Endothelial cell of umbilical vein (primary cell): ENCODE results near the gene DCAF4L1. TPM values are rescaled to one million over a fixed set of nuclear protein-coding genes. Genes with fewer than 3 reads are reported as not detected.

Experiments
- BruUV-seq: library from RNA; stranded (reverse); fragments of 400-500 nt; replicated peaks from 2 replicates; lab custom pipeline; 2021; lab: Mats Ljungman, UMichigan
- CTCF ChIA-PET: fragments of 300-600, 350-600 bp; sonication (Branson Sonifier 250); formaldehyde crosslinking; loops from one replicate; lab custom pipeline; 2021; ENCODE audit warnings: antibody characterized with exemption, inconsistent platforms; lab: Charles Lee
- POLR2A ChIA-PET: fragments of 300-600, 350-600 bp; sonication (Branson Sonifier 250); formaldehyde crosslinking; loops from one replicate; lab custom pipeline; 2021; ENCODE audit warnings: antibody characterized with exemption, inconsistent platforms; lab: Charles Lee
- DNase-seq: peaks from one replicate; pipeline ENCODE4 v3.0.0-alpha.2; 2011; ENCODE audit warnings: low read depth, low spot score
- FAIRE-seq: peaks from 2 replicates; lab custom pipeline; 2011; peaks lifted over from hg19 to GRCh38; lab: Jason Lieb, UNC
- H2AFZ ChIP-seq: 2 replicates; pipeline ENCODE4 v1.6.0; 2012; ENCODE audit warnings: low read depth, low read length, control low read depth, inconsistent platforms
- H3K27ac ChIP-seq: 2 replicates; pipeline ENCODE4 v1.5.1; 2011; ENCODE audit warnings: low read depth, mild to moderate bottlenecking, control low read depth, low read length, moderate library complexity; ENCODE audit not compliant: insufficient read depth
- H3K27me3 ChIP-seq, 2 experiments: 2 replicates each; pipeline versions ENCODE4 v1.6.0 to v1.6.1; 2011; ENCODE audit warnings: low read length in 2 of 2, mixed read lengths in 1 of 2; ENCODE audit not compliant: control insufficient read depth in 2 of 2, insufficient read depth in 2 of 2
- H3K36me3 ChIP-seq, 2 experiments: 2 replicates in 1 of 2; 3 replicates in 1 of 2; pipeline ENCODE4 v1.5.1; 2011; ENCODE audit warnings: low read length in 2 of 2, mild to moderate bottlenecking in 1 of 2, moderate library complexity in 1 of 2; ENCODE audit not compliant: control insufficient read depth in 2 of 2, insufficient read depth in 2 of 2; ENCODE audit errors: extremely low read depth in 1 of 2
- H3K4me1 ChIP-seq: 3 replicates; pipeline ENCODE4 v1.5.1; 2011; ENCODE audit warnings: mild to moderate bottlenecking, low read length; ENCODE audit not compliant: control insufficient read depth, insufficient read depth; ENCODE audit errors: extremely low read depth
- H3K4me2 ChIP-seq: 2 replicates; pipeline ENCODE4 v1.6.1; 2011; ENCODE audit warnings: low read length, control low read depth, mixed read lengths; ENCODE audit not compliant: insufficient read depth
- H3K4me3 ChIP-seq, 3 experiments: fragments of 200-600 bp in 1 of 3; sonication (generic), shearing (Covaris generic) in 1 of 3; replicated peaks in 1 of 3; 2 replicates each; pipeline ENCODE4 v1.5.1; 2011 to 2016; ENCODE audit warnings: control low read depth in 3 of 3, low read length in 3 of 3, mild to moderate bottlenecking in 2 of 3, inconsistent platforms in 1 of 3, low read depth in 1 of 3, moderate library complexity in 1 of 3; ENCODE audit not compliant: insufficient read depth in 1 of 3
- H3K79me2 ChIP-seq: 2 replicates; pipeline ENCODE4 v1.6.0; 2012; ENCODE audit warnings: low read length, inconsistent platforms; ENCODE audit not compliant: control insufficient read depth, insufficient read depth
- H3K9ac ChIP-seq: replicated peaks from 2 replicates; pipeline ENCODE3; 2011; ENCODE audit warnings: low read length, control low read depth; ENCODE audit not compliant: insufficient read depth; ENCODE audit errors: extremely low read depth
- H3K9me1 ChIP-seq: replicated peaks from 3 replicates; pipeline ENCODE4 v1.6.0; 2011; ENCODE audit warnings: mild to moderate bottlenecking, low read length; ENCODE audit not compliant: control insufficient read depth, insufficient read depth; ENCODE audit errors: extremely low read depth
- H3K9me3 ChIP-seq: replicated peaks from 2 replicates; pipeline ENCODE4 v1.5.1; 2012; ENCODE audit warnings: low read length, inconsistent platforms; ENCODE audit not compliant: control insufficient read depth, insufficient read depth
- H4K20me1 ChIP-seq: replicated peaks from 2 replicates; pipeline ENCODE3; 2011; ENCODE audit warnings: mild to moderate bottlenecking, low read length; ENCODE audit not compliant: control insufficient read depth, insufficient read depth; ENCODE audit errors: extremely low read depth
- EZH2 ChIP-seq: IDR thresholded peaks from 2 replicates; pipeline ENCODE4 v1.6.1; 2012; ENCODE audit warnings: borderline replicate concordance, low read depth, mild to moderate bottlenecking, moderate library complexity, low read length, inconsistent platforms; ENCODE audit not compliant: severe bottlenecking
- FOS ChIP-seq: IDR thresholded peaks from 2 replicates; pipeline ENCODE4 v1.6.1; 2011; ENCODE audit warnings: mild to moderate bottlenecking, low read length, moderate library complexity, borderline replicate concordance; ENCODE audit not compliant: insufficient read depth
- GATA2 ChIP-seq: IDR thresholded peaks from 2 replicates; pipeline ENCODE4 v1.7.0; 2011; ENCODE audit warnings: low read depth, mild to moderate bottlenecking, moderate library complexity, mixed read lengths, low read length; ENCODE audit not compliant: insufficient read length, insufficient read depth
- JUN ChIP-seq: IDR thresholded peaks from 2 replicates; pipeline ENCODE4 v1.6.1; 2011; ENCODE audit warnings: borderline replicate concordance, low read depth; ENCODE audit not compliant: insufficient read length, insufficient read depth
- MYC ChIP-seq: IDR thresholded peaks from one replicate; pipeline ENCODE4 v1.6.1; 2011; ENCODE audit warnings: mild to moderate bottlenecking, low read depth, low read length
- POLR2A ChIP-seq: IDR thresholded peaks from 2 replicates; pipeline ENCODE4 v1.6.1; 2012; ENCODE audit warnings: low read depth, mild to moderate bottlenecking, control low read depth, low read length
- POLR2AphosphoS5 ChIP-seq: IDR thresholded peaks from 2 replicates; pipeline ENCODE4 v1.6.1; 2012; ENCODE audit warnings: low read depth, mild to moderate bottlenecking, control low read depth, low read length, moderate library complexity; ENCODE audit not compliant: insufficient read depth
- dilution Hi-C: fragments of 300-500 bp; cut with MboI; formaldehyde crosslinking; loops from one replicate; pipeline ENCODE4 v1.15.0; 2019; ENCODE audit warnings: low sequenced_read_pairs; ENCODE audit not compliant: extremely low pct_ligation_motif_present
- intact Hi-C: fragments of 100-400 bp; cut with micrococcal nuclease; formaldehyde crosslinking; loops from one replicate; pipeline ENCODE4 v1.10.0; 2022
- polyA plus RNA-seq, 4 experiments: library from polyadenylated mRNA; depleted of rRNA in 3 of 4; stranded (reverse) in 3 of 4; unstranded in 1 of 4; fragments of >200 nt; gene quantifications; 2 replicates each; pipeline versions ENCODE4 v1.2.1 to v1.2.3, GENCODE V29; 2011 to 2012; ENCODE audit warnings: missing spikeins in 1 of 4
- total RNA-seq: library from RNA; stranded (reverse); gene quantifications from 2 replicates; pipeline ENCODE4 v1.2.3, GENCODE V29; 2021
- TF ChIP-seq, protein P1 (sequence below), 2 donors: IDR thresholded peaks; 1 replicate in 1 of 2; 2 replicates in 1 of 2; pipeline ENCODE4 v1.5.1; 2011; ENCODE audit warnings: low read length in 2 of 2, mild to moderate bottlenecking in 2 of 2, moderate library complexity in 2 of 2, control low read depth in 1 of 2, inconsistent platforms in 1 of 2, low read depth in 1 of 2; ENCODE audit not compliant: insufficient read depth in 1 of 2; ENCODE audit errors: extremely low read depth in 1 of 2
- TF ChIP-seq, protein P2 (sequence below): IDR thresholded peaks from 2 replicates; pipeline ENCODE4 v1.6.1; 2011; ENCODE audit not compliant: insufficient read depth, insufficient read length

DCAF4L1 gene
- total and polyA plus RNA-seq, 2 donors (not counting 3 experiments of a cell fraction or from before 2014, with no cell fraction given): 0.06 to 0.15 TPM

DNA sequence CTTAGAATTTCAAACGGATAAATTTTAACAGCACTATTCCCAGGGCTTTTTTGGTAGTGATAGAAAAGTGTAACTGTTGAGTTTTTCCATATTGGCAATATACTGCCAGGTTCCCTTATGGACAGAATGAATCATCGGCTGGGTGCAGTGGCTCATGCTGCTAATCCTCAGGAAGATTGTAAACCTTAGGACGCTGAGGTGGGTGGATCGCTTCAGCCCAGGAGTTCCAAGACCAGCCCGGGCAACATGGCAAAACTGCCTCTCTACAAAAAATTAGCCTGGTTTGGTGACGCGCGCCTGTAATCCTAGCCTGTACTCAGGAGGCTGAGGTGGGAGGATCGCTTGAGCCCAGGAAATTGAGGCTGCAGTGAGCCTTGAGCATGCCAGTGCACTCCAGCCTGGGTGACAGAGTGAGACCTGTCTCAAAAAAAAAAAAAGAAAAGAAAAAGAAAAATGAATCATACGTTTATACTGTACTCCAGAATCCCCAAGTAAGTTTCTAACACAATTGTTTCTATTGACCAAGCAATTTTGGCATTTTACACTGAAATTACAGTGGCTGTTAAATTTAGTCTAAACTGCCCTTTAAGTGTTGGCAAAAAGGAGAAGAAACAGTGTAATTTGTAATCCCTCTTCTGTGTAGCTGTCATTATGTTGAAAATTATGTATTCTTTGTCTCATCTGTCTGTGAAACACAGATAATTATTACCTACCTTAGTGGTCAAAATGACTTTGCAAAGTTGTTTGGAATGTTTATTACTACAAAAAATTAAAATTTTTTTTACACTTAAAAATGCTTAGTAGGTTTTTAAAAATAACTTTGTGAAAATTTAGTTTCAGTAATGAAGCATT lies 10.6 kb downstream of the DCAF4L1 start:
- FAIRE-seq (no peak), DNase-seq (no peak)
- no peaks in the 10 kb centered on the region for H3K27me3 ChIP-seq
- H3K9me1 ChIP-seq: no peaks in the 10 kb centered on the region
- H2AFZ ChIP-seq: no peak overlapping the region
- dilution Hi-C loops: no loop called here
- ChIA-PET POLR2A (no interaction called here), CTCF (no interaction called here)
- TF ChIP-seq MYC (no peak), POLR2A (no peak), EZH2 (no peak), FOS (no peak), JUN (no peak), POLR2AphosphoS5 (no peak), GATA2 (no peak)
- TF ChIP-seq, protein P1, sequence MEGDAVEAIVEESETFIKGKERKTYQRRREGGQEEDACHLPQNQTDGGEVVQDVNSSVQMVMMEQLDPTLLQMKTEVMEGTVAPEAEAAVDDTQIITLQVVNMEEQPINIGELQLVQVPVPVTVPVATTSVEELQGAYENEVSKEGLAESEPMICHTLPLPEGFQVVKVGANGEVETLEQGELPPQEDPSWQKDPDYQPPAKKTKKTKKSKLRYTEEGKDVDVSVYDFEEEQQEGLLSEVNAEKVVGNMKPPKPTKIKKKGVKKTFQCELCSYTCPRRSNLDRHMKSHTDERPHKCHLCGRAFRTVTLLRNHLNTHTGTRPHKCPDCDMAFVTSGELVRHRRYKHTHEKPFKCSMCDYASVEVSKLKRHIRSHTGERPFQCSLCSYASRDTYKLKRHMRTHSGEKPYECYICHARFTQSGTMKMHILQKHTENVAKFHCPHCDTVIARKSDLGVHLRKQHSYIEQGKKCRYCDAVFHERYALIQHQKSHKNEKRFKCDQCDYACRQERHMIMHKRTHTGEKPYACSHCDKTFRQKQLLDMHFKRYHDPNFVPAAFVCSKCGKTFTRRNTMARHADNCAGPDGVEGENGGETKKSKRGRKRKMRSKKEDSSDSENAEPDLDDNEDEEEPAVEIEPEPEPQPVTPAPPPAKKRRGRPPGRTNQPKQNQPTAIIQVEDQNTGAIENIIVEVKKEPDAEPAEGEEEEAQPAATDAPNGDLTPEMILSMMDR (IDR thresholded peaks at IDR 0.05; ENCODE audit: extremely low read depth in 1 of 2, insufficient read depth in 1 of 2, low read depth in 1 of 2, low read length in 2 of 2): no peak
- TF ChIP-seq, protein P2, sequence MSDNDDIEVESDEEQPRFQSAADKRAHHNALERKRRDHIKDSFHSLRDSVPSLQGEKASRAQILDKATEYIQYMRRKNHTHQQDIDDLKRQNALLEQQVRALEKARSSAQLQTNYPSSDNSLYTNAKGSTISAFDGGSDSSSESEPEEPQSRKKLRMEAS: no peak
- peak overlapping the region; percentile 95 for H3K4me2 ChIP-seq
- no peak overlapping the region for H3K4me3 ChIP-seq
- no peaks in the 10 kb centered on the region for H3K36me3 ChIP-seq
- intact Hi-C loops: no loop called here
- no peak overlapping the region for H3K9ac ChIP-seq
- peaks cover 20% of the 10 kb centered on the region for H3K79me2 ChIP-seq
- no TSS peak for BruUV-seq
- no peaks in the 10 kb centered on the region for H3K9me3 ChIP-seq
- no peaks in the 10 kb centered on the region for H4K20me1 ChIP-seq
- H3K27ac ChIP-seq: no peak overlapping the region
- peaks cover 14% of the 10 kb centered on the region for H3K4me1 ChIP-seq
